Fibroblast of the aortic adventitia (primary cell): ENCODE measurements around the gene TGFB2. TPM values are rescaled to one million over a fixed set of nuclear protein-coding genes. Genes with fewer than 3 reads are reported as not detected.

ENCODE experiments used
- DNase-seq: peaks from one replicate; pipeline ENCODE4 v3.0.0-alpha.2; 2010; ENCODE audit warnings: low read depth
- H3K4me3 ChIP-seq: 2 replicates; pipeline ENCODE4 v1.5.1; 2011; ENCODE audit warnings: low read depth, mild to moderate bottlenecking, control low read depth, low read length, moderate library complexity
- total RNA-seq: library from RNA; depleted of rRNA; stranded (reverse); fragments of >200 nt; gene quantifications from 2 replicates; pipeline ENCODE4 v1.2.3, GENCODE V29; 2012; ENCODE audit warnings: low replicate concordance
- TF ChIP-seq, protein P1 (sequence below): IDR thresholded peaks from 2 replicates; pipeline ENCODE4 v1.5.1; 2011; ENCODE audit warnings: mild to moderate bottlenecking, low read length, control low read depth, inconsistent platforms; ENCODE audit not compliant: insufficient read depth

TGFB2 gene
- total RNA-seq, 1 donor = 13.5 TPM

DNA sequence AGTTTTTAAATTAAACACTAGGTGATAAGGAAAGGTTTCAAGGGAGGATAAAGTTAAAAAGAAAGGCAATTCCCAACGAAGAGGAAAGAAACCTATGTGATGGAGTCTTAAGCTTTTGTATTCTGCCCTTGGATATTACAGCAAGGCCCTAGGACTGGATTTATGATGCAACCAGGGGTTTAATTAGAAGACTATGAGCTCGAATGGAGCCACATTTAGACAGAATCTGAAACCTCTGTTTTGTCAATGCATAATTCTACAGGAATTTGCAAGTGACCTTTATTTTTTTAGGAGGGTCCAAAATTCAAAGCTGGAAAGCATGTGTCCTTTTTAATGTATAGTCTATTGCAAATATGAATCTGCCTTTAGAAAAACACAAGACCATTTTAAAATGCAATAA, 37.9 kb downstream of the TGFB2 start:
- peak; percentile 32 for DNase-seq
- TF ChIP-seq, protein P1, sequence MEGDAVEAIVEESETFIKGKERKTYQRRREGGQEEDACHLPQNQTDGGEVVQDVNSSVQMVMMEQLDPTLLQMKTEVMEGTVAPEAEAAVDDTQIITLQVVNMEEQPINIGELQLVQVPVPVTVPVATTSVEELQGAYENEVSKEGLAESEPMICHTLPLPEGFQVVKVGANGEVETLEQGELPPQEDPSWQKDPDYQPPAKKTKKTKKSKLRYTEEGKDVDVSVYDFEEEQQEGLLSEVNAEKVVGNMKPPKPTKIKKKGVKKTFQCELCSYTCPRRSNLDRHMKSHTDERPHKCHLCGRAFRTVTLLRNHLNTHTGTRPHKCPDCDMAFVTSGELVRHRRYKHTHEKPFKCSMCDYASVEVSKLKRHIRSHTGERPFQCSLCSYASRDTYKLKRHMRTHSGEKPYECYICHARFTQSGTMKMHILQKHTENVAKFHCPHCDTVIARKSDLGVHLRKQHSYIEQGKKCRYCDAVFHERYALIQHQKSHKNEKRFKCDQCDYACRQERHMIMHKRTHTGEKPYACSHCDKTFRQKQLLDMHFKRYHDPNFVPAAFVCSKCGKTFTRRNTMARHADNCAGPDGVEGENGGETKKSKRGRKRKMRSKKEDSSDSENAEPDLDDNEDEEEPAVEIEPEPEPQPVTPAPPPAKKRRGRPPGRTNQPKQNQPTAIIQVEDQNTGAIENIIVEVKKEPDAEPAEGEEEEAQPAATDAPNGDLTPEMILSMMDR = no peak
- H3K4me3 ChIP-seq = no peak overlapping the region

DNA sequence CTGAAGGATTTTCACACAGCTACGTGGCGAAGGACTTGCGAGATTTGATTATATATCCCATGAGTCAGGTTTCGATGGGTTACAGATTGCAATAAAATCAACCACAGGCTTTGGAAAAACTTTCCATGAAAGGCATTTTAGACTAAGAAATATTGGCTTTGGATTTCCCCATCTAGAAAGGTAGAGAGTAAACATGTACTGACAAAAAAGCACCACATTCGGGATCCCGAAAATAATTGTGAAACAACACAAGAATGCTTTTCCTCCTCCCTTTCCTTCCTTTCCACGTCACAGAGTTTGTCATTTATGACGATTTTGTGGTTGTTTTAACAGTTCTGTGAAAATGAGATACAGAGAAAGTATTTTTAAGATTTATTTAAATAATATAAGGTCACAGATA, 38.5 kb downstream of the TGFB2 start:
- H3K4me3 ChIP-seq = no peak overlapping the region
- TF ChIP-seq, protein P1 = no peak
- DNase-seq = no peak

DNA sequence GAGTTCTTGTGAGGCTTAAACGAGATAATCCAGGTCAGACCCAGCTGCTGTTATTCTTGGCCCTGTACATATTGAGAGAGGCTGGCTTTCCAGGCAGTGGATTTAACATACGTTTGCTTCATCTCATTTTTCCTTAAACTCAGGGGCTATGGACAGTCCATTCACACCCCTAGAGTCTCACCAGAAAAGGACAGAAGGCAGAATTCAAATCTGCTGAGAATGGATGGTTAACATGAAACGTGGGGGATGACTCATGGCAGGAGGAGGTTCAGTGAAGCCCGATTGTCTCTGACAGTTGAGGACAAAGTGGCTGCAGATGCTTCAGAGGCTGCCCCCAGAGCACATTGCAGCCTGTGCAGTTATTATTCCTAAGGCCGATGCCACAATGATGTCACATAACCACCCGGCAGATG, 39.5 kb downstream of the TGFB2 start:
- H3K4me3 ChIP-seq = no peak overlapping the region
- DNase-seq = peak; percentile 28
- TF ChIP-seq, protein P1 = no peak

DNA sequence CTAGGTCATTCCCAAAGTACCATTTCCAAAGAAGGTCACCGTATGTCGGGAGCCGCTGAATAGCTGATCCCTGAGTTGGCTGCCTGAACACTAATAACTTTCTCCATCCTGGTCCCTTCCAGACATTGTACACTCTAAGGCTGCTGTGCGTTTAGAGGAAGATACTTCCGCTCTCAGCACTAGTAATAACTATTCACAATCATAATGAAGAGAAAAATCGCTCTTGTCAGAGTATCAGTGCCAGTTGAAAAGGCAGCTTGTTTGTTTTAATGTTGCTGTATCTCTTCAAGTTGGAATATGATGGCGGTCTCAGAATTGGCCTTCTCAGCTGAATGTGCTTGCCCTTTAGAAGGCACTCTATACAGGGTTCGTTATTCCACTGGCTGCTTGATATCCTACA, 43.5 kb downstream of the TGFB2 start:
- DNase-seq = no peak
- no peak overlapping the region for H3K4me3 ChIP-seq
- TF ChIP-seq, protein P1 = no peak

DNA sequence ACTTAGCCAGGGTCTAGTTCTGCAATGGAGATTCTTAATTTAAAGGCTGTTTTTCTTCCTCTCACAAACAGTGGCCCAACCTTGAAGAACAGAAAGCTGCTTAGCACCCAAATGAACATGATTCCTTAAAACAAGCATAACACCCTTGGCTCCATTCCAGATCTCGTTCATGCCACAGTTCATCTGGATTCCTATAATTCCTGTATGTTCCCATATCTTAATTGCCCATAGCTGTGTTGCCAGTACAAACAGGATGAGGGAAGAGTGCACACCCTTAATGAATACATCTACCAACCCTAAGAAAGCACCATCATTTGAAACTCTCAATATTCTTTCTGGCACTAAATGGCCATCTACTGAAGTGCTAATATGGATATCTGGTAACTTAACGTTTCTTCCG, 45.5 kb downstream of the TGFB2 start:
- TF ChIP-seq, protein P1 = no peak
- no peak overlapping the region for H3K4me3 ChIP-seq
- DNase-seq = peak; percentile 88

DNA sequence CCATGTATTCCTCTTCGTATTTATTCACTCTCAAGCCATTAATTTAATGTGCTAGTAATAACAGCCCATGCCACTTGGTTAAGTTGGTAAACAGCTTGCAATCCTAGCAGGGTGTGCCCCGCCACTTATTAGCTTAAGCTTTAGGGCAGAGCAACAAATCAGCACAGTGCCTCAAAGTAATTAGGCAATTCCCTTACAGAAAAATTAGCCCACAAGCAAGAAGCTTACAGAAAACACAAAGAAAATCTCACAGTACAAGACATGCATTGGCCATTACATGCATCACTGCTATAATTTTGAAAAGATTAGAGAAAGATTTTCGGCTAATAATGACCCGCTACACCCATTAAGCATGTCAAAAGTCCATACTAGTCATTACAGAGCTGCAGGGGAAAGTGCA, 47.6 kb downstream of the TGFB2 start:
- H3K4me3 ChIP-seq = no peak overlapping the region
- TF ChIP-seq, protein P1 = no peak
- no peak for DNase-seq

DNA sequence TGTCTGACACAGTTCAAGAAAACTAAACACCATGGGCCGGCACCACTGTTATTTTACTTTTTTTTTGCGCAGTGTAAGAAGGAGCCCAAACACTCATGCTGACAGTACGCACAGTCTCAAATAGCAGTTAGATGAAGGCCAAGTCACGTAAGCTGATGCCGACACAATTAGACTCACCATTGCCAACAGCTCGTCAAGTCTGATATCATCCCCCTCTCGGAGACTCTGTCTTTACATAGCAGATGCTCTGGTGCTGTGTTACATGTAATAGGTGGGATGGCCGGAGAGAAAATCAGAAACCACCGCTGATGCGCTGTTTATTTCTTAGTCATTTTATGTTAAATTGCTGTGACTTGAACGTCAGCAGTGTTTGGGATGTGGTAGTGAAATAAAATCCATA, 49.3 kb downstream of the TGFB2 start:
- no peak overlapping the region for H3K4me3 ChIP-seq

More for the DNA sequence above, 49.3 kb downstream of the TGFB2 start:
- TF ChIP-seq, protein P1 = no peak
- DNase-seq = peak; percentile 69
